CD14-positive monocyte (primary cell): Measurements from ENCODE around the gene ABCA10. TPM values are rescaled to one million over a fixed set of nuclear protein-coding genes. Genes with fewer than 3 reads are reported as not detected.

Source experiments
- DNase-seq, 3 donors: peaks; one replicate each; pipeline ENCODE4 v3.0.0-alpha.2; 2011 to 2022
- H2AFZ ChIP-seq: 2 replicates; pipeline ENCODE4 v1.6.0; 2012; ENCODE audit warnings: mild to moderate bottlenecking, low read depth, low read length, inconsistent platforms; ENCODE audit not compliant: insufficient read depth, poor library complexity, severe bottlenecking
- H3K27ac ChIP-seq, 2 donors: 1 replicate in 1 of 2; 2 replicates in 1 of 2; pipeline ENCODE4 v1.5.1; 2012 to 2013; ENCODE audit warnings: low read length in 2 of 2, control low read depth in 1 of 2, inconsistent platforms in 1 of 2, low read depth in 1 of 2, mild to moderate bottlenecking in 1 of 2
- H3K27me3 ChIP-seq, 2 donors: one replicate each; pipeline versions ENCODE4 v1.6.0 to v1.6.1; 2011 to 2013; ENCODE audit warnings: low read length in 2 of 2; ENCODE audit not compliant: control insufficient read depth in 2 of 2, insufficient read depth in 2 of 2
- H3K36me3 ChIP-seq, 2 donors: replicated peaks in 1 of 2; 1 replicate in 1 of 2; 2 replicates in 1 of 2; pipeline versions ENCODE4 v1.5.1 to v1.6.1; 2012 to 2013; ENCODE audit warnings: low read length in 2 of 2, control low read depth in 1 of 2, inconsistent platforms in 1 of 2, mild to moderate bottlenecking in 1 of 2; ENCODE audit not compliant: insufficient read depth in 2 of 2, control insufficient read depth in 1 of 2
- H3K4me1 ChIP-seq, 2 donors: 1 replicate in 1 of 2; 2 replicates in 1 of 2; pipeline versions ENCODE4 v1.5.1 to v1.6.1; 2012 to 2013; ENCODE audit warnings: low read length in 2 of 2, control low read depth in 1 of 2, inconsistent platforms in 1 of 2, mild to moderate bottlenecking in 1 of 2, moderate library complexity in 1 of 2; ENCODE audit not compliant: insufficient read depth in 2 of 2, control insufficient read depth in 1 of 2
- H3K4me2 ChIP-seq: replicated peaks from 2 replicates; pipeline ENCODE3; 2012; ENCODE audit warnings: low read length, moderate library complexity, mild to moderate bottlenecking; ENCODE audit not compliant: poor library complexity, severe bottlenecking; ENCODE audit errors: extremely low read depth
- H3K4me3 ChIP-seq, 3 experiments: fragments of 200-600 bp in 1 of 3; sonication (generic) in 1 of 3; replicated peaks in 1 of 3; 1 replicate in 2 of 3; 2 replicates in 1 of 3; pipeline ENCODE4 v1.5.1; 2011 to 2013; ENCODE audit warnings: low read length in 3 of 3, mild to moderate bottlenecking in 3 of 3, control low read depth in 2 of 3, low read depth in 2 of 3, inconsistent platforms in 1 of 3, moderate library complexity in 1 of 3
- H3K79me2 ChIP-seq: 2 replicates; pipeline ENCODE4 v1.6.0; 2012; ENCODE audit warnings: mild to moderate bottlenecking, control low read depth, inconsistent platforms, low read length, moderate library complexity; ENCODE audit not compliant: insufficient read depth
- H3K9ac ChIP-seq: 2 replicates; pipeline ENCODE4 v1.6.0; 2017; ENCODE audit warnings: low read length, mild to moderate bottlenecking; ENCODE audit not compliant: insufficient read depth, poor library complexity, severe bottlenecking
- H3K9me3 ChIP-seq, 2 donors: replicated peaks in 1 of 2; 1 replicate in 1 of 2; 2 replicates in 1 of 2; pipeline versions ENCODE4 v1.5.1 to v1.6.1; 2012 to 2013; ENCODE audit warnings: low read length in 2 of 2, control low read depth in 1 of 2; ENCODE audit not compliant: control insufficient read depth in 1 of 2, insufficient read depth in 1 of 2
- H4K20me1 ChIP-seq: 2 replicates; pipeline ENCODE4 v1.6.0; 2012; ENCODE audit warnings: mild to moderate bottlenecking, low read length, control low read depth, moderate library complexity; ENCODE audit not compliant: insufficient read depth
- H3K27ac Mint-ChIP-seq, 7 donors: one replicate each; pipeline ENCODE4 v1.8.0; 2020; ENCODE audit warnings: mild to moderate bottlenecking in 7 of 7, mixed read lengths in 7 of 7, moderate library complexity in 6 of 7, inconsistent platforms in 2 of 7
- H3K27me3 Mint-ChIP-seq, 3 donors: one replicate each; pipeline ENCODE4 v1.8.0; 2021 to 2022; ENCODE audit warnings: low read depth in 3 of 3, mild to moderate bottlenecking in 3 of 3, mixed read lengths in 3 of 3, moderate library complexity in 3 of 3, inconsistent platforms in 1 of 3
- H3K36me3 Mint-ChIP-seq, 2 donors: one replicate each; pipeline ENCODE4 v1.8.0; 2020; ENCODE audit warnings: mixed read lengths in 2 of 2, inconsistent platforms in 1 of 2, mild to moderate bottlenecking in 1 of 2
- H3K4me1 Mint-ChIP-seq: one replicate; pipeline ENCODE4 v1.8.0; 2020; ENCODE audit warnings: mild to moderate bottlenecking, mixed read lengths
- H3K4me3 Mint-ChIP-seq, 2 donors: one replicate each; pipeline ENCODE4 v1.8.0; 2020; ENCODE audit warnings: mild to moderate bottlenecking in 2 of 2, mixed read lengths in 2 of 2, moderate library complexity in 1 of 2
- H3K9me3 Mint-ChIP-seq, 7 donors: one replicate each; pipeline ENCODE4 v1.8.0; 2020 to 2022; ENCODE audit warnings: mixed read lengths in 7 of 7, mild to moderate bottlenecking in 6 of 7, moderate library complexity in 6 of 7, inconsistent platforms in 2 of 7
- WGBS: methylation state at CpG from one replicate; pipeline ENCODE4 v1.1.5; 2013; ENCODE audit warnings: missing lambda C conversion rate; ENCODE audit not compliant: insufficient coverage; 5-methylcytosine and 5-hydroxymethylcytosine counted together
- intact Hi-C, 2 donors: fragments of 100-400 bp; cut with micrococcal nuclease; formaldehyde crosslinking; loops; one replicate each; pipeline versions ENCODE4 v1.15.0 to v1.15.1; 2023
- polyA plus RNA-seq, 3 donors: library from polyadenylated mRNA; depleted of rRNA in 1 of 3; unstranded in 2 of 3; stranded (reverse) in 1 of 3; fragments of 300-500 nt in 2 of 3; fragments of >200 nt in 1 of 3; fragmentation: Illumina TruSeq in 2 of 3; gene quantifications; 1 replicate in 2 of 3; 2 replicates in 1 of 3; pipeline ENCODE4 v1.2.3, GENCODE V29; 2012 to 2021
- TF ChIP-seq, protein P1 (sequence below): fragments of 200-600 bp; IDR thresholded peaks from one replicate; pipeline ENCODE4 v1.8.0; 2022; ENCODE audit warnings: antibody characterized with exemption, mild to moderate bottlenecking

Gene ABCA10
- polyA plus RNA-seq, 3 donors = 0.08 to 0.13 TPM; not detected in 1

DNA sequence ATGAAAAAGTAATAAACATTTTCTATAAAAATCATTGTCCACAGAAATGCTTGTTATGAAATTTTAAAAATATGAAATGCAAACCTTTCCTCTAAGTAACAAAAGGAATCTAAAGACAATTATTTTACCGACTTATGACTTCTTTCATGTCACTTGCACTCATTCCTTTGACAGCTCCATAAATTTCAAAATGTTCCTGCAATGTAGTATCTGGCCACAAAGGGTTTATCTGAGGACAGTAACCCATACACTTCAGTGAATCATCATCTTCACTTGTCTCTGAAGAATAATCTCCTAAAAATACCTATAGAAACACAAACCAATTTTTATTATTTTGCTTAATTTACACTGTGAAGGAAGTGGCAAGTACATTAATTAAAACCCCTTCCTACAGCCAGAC is 25.6 kb upstream of the ABCA10 start:
- H2AFZ ChIP-seq = no peak overlapping the region
- no peaks in the 10 kb centered on the region for H3K4me1 ChIP-seq
- no peaks in the 10 kb centered on the region for H3K36me3 ChIP-seq
- H3K9me3 ChIP-seq = no peaks in the 10 kb centered on the region
- no peak overlapping the region for H3K27ac Mint-ChIP-seq
- H3K79me2 ChIP-seq = no peaks in the 10 kb centered on the region
- no peak overlapping the region for H3K9ac ChIP-seq
- WGBS = 83% methylated on average over 1 of the region's 1 CpG
- no peak for DNase-seq
- H3K4me2 ChIP-seq = no peak overlapping the region
- peaks cover 3 to 10% of the 10 kb centered on the region in 2 donors for H3K36me3 Mint-ChIP-seq
- H3K9me3 Mint-ChIP-seq = no peaks in the 10 kb centered on the region
- no peaks in the 10 kb centered on the region for H3K27me3 ChIP-seq
- intact Hi-C loops = no loop called here
- no peaks in the 10 kb centered on the region for H4K20me1 ChIP-seq
- H3K4me1 Mint-ChIP-seq = no peaks in the 10 kb centered on the region
- no peak overlapping the region for H3K4me3 Mint-ChIP-seq
- no peak overlapping the region for H3K27ac ChIP-seq
- TF ChIP-seq, protein P1, sequence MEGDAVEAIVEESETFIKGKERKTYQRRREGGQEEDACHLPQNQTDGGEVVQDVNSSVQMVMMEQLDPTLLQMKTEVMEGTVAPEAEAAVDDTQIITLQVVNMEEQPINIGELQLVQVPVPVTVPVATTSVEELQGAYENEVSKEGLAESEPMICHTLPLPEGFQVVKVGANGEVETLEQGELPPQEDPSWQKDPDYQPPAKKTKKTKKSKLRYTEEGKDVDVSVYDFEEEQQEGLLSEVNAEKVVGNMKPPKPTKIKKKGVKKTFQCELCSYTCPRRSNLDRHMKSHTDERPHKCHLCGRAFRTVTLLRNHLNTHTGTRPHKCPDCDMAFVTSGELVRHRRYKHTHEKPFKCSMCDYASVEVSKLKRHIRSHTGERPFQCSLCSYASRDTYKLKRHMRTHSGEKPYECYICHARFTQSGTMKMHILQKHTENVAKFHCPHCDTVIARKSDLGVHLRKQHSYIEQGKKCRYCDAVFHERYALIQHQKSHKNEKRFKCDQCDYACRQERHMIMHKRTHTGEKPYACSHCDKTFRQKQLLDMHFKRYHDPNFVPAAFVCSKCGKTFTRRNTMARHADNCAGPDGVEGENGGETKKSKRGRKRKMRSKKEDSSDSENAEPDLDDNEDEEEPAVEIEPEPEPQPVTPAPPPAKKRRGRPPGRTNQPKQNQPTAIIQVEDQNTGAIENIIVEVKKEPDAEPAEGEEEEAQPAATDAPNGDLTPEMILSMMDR = no peak
- H3K4me3 ChIP-seq = no peak overlapping the region
- H3K27me3 Mint-ChIP-seq = peaks cover 0 to 2% (median 0%) of the 10 kb centered on the region in 3 donors

DNA sequence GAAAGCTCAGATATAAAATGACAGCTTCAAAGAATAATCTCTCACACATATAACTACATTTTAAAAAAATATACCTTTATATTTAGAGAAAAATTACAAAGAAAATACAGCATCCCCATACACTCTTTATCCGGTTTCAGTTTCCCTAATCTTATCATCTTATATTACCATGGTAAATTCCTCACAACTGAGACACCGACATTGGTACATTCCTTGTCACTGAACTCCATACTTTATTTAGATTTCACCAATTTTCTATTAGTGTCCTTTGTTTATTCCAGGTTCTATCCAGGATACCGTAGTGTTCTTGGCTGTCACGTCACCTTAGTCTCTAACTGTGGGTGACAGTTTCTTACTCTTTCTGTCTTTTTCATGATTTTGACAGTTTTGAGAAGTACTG is 22.0 kb upstream of the ABCA10 start:
- Histone ChIP-seq H3K4me3 (no peak overlapping the region), H3K36me3 (no peaks in the 10 kb centered on the region), H3K4me2 (no peak overlapping the region), H3K27me3 (no peaks in the 10 kb centered on the region), H3K9me3 (no peaks in the 10 kb centered on the region), H2AFZ (no peak overlapping the region), H3K27ac (no peak overlapping the region), H4K20me1 (no peaks in the 10 kb centered on the region), H3K9ac (no peak overlapping the region), H3K79me2 (no peaks in the 10 kb centered on the region), H3K4me1 (no peaks in the 10 kb centered on the region)
- no peaks in the 10 kb centered on the region for H3K4me1 Mint-ChIP-seq
- peaks cover 0 to 2% (median 0%) of the 10 kb centered on the region in 3 donors for H3K27me3 Mint-ChIP-seq
- TF ChIP-seq, protein P1 = no peak
- H3K4me3 Mint-ChIP-seq = no peak overlapping the region
- no peaks in the 10 kb centered on the region for H3K9me3 Mint-ChIP-seq
- DNase-seq = no peak
- intact Hi-C loops = no loop called here
- 100% methylated on average over 2 of the region's 4 CpGs for WGBS
- H3K27ac Mint-ChIP-seq = no peak overlapping the region
- H3K36me3 Mint-ChIP-seq = peaks cover 5 to 10% of the 10 kb centered on the region in 2 donors
